HG02970 (cell line): Measurements from ENCODE around the gene TUBB2A.
"Not testable (repeated sequence)": the region's sequence is repeated elsewhere in the genome, so short reads cannot be mapped to it uniquely, and the experiment has no call there.

ENCODE experiments used
- ATAC-seq: cut with Tn5 transposase; IDR thresholded peaks from one replicate; pipeline ENCODE4 v1.9.1; 2021; ENCODE audit warnings: mild to moderate bottlenecking, moderate library complexity, moderate number of reproducible peaks; ENCODE audit not compliant: unreplicated experiment, low FRiP score

TUBB2A gene

GRCh38 chr6:3183066-3183465 lies 25.7 kb upstream of the TUBB2A start:
- no peak for ATAC-seq

GRCh38 chr6:3181105-3181504 lies 23.8 kb upstream of the TUBB2A start:
- no peak for ATAC-seq

- not testable (repeated sequence) for ATAC-seq
These were observed 22.6 kb upstream of the TUBB2A start for GRCh38 chr6:3179945-3180344.

GRCh38 chr6:3178666-3179065 lies 21.3 kb upstream of the TUBB2A start:
- ATAC-seq: not testable (repeated sequence)

- no peak for ATAC-seq
These were observed 19.4 kb upstream of the TUBB2A start for GRCh38 chr6:3176562-3177355.

GRCh38 chr6:3175715-3176402 lies 18.5 kb upstream of the TUBB2A start:
- ATAC-seq: no peak

- ATAC-seq: not testable (repeated sequence)
These were observed 16.3 kb upstream of the TUBB2A start for GRCh38 chr6:3173636-3174089.

- not testable (repeated sequence) for ATAC-seq
These were observed 15.4 kb upstream of the TUBB2A start for GRCh38 chr6:3172789-3173188.

- not testable (repeated sequence) for ATAC-seq
These were observed 14.2 kb upstream of the TUBB2A start for GRCh38 chr6:3171313-3172175.

- not testable (repeated sequence) for ATAC-seq
These were observed 13.3 kb upstream of the TUBB2A start for GRCh38 chr6:3170676-3171075.

- ATAC-seq: not testable (repeated sequence)
These were observed 10.7 kb upstream of the TUBB2A start for GRCh38 chr6:3168046-3168445.

GRCh38 chr6:3166535-3167225 lies 9.3 kb upstream of the TUBB2A start:
- ATAC-seq: not testable (repeated sequence)

GRCh38 chr6:3165631-3166534 lies 8.5 kb upstream of the TUBB2A start:
- ATAC-seq: no peak

- no peak for ATAC-seq
These were observed 7.0 kb upstream of the TUBB2A start for GRCh38 chr6:3164388-3164787.

- peak; percentile 4 for ATAC-seq
These were observed 5.9 kb upstream of the TUBB2A start for GRCh38 chr6:3163248-3163594.

- ATAC-seq: peak; percentile 56
These were observed 5.4 kb upstream of the TUBB2A start for GRCh38 chr6:3162565-3163247.

- no peak for ATAC-seq
These were observed 4.7 kb upstream of the TUBB2A start for GRCh38 chr6:3162067-3162497.
